ENCODE data around the gene TNS1. TPM values are rescaled to one million over a fixed set of nuclear protein-coding genes. Genes with fewer than 3 reads are reported as not detected.

Gene TNS1
- total RNA-seq, 2 experiments from 2014 or later = 11.0 to 13.5 TPM

- Mint-ChIP-seq H3K4me3 (no peak overlapping the region), H3K27me3 (peaks cover 14% of the 10 kb centered on the region), H3K9me3 (no peaks in the 10 kb centered on the region), H3K4me1 (no peaks in the 10 kb centered on the region), H3K27ac (no peak overlapping the region), H3K36me3 (ENCODE audit: low read depth) (no peaks in the 10 kb centered on the region)
- ChIA-PET POLR2A (no interaction called here), CTCF (interaction anchor here (1.2 kb wide), 1 partner anchor 67 kb away, joined by 3 read pairs; no protein-coding TSS in a partner anchor)
- no peak for DNase-seq
These were observed 26.5 kb downstream of the TNS1 start for GRCh38 chr2:217976301-217976700.

GRCh38 chr2:217975626-217976025 is 27.2 kb downstream of the TNS1 start:
- H3K4me3 Mint-ChIP-seq = no peak overlapping the region

GRCh38 chr2:217974389-217975005 is 28.3 kb downstream of the TNS1 start:
- DNase-seq = no peak
- Mint-ChIP-seq H3K4me1 (no peaks in the 10 kb centered on the region), H3K4me3 (no peak overlapping the region), H3K27ac (no peak overlapping the region), H3K9me3 (peaks cover 3% of the 10 kb centered on the region), H3K27me3 (peaks cover 27% of the 10 kb centered on the region), H3K36me3 (ENCODE audit: low read depth) (no peaks in the 10 kb centered on the region)
- ChIA-PET CTCF (no interaction called here), POLR2A (no interaction called here)

More at GRCh38 chr2:217975626-217976025, 27.2 kb downstream of the TNS1 start:
- ChIA-PET POLR2A (no interaction called here), CTCF (interaction anchor here (1.1 to 1.2 kb wide), 2 partner anchors 8 to 68 kb away, joined by 3 read pairs; no protein-coding TSS in a partner anchor)
- no peak for DNase-seq
- Mint-ChIP-seq H3K27ac (no peak overlapping the region), H3K36me3 (ENCODE audit: low read depth) (no peaks in the 10 kb centered on the region), H3K27me3 (peaks cover 17% of the 10 kb centered on the region), H3K9me3 (no peaks in the 10 kb centered on the region), H3K4me1 (no peaks in the 10 kb centered on the region)

GRCh38 chr2:217973008-217973787 is 29.6 kb downstream of the TNS1 start:
- Mint-ChIP-seq H3K9me3 (peaks cover 3% of the 10 kb centered on the region), H3K4me3 (no peak overlapping the region)
- DNase-seq = no peak

GRCh38 chr2:217972490-217972889 is 30.3 kb downstream of the TNS1 start:
- Mint-ChIP-seq H3K36me3 (ENCODE audit: low read depth) (no peaks in the 10 kb centered on the region), H3K9me3 (peaks cover 3% of the 10 kb centered on the region), H3K4me3 (no peak overlapping the region), H3K27me3 (peaks cover 41% of the 10 kb centered on the region), H3K4me1 (no peaks in the 10 kb centered on the region), H3K27ac (no peak overlapping the region)
- POLR2A ChIA-PET = no interaction called here
- DNase-seq = no peak
- CTCF ChIA-PET = no interaction called here

More at GRCh38 chr2:217973008-217973787, 29.6 kb downstream of the TNS1 start:
- Mint-ChIP-seq H3K4me1 (no peaks in the 10 kb centered on the region), H3K27ac (no peak overlapping the region), H3K36me3 (ENCODE audit: low read depth) (no peaks in the 10 kb centered on the region), H3K27me3 (peaks cover 34% of the 10 kb centered on the region)
- POLR2A ChIA-PET = no interaction called here
- CTCF ChIA-PET = no interaction called here

- ChIA-PET CTCF (interaction anchor here (1.1 kb wide), 1 partner anchor 21 kb away, joined by 3 read pairs; no protein-coding TSS in a partner anchor), POLR2A (no interaction called here)
- Mint-ChIP-seq H3K4me3 (no peak overlapping the region), H3K36me3 (ENCODE audit: low read depth) (no peaks in the 10 kb centered on the region), H3K4me1 (no peaks in the 10 kb centered on the region), H3K27ac (no peak overlapping the region), H3K27me3 (peaks cover 41% of the 10 kb centered on the region), H3K9me3 (peaks cover 3% of the 10 kb centered on the region)
- DNase-seq = no peak
These were observed 30.8 kb downstream of the TNS1 start for GRCh38 chr2:217972037-217972436.

GRCh38 chr2:217971166-217971565 is 31.6 kb downstream of the TNS1 start:
- H3K4me1 Mint-ChIP-seq = no peaks in the 10 kb centered on the region
- H3K4me3 Mint-ChIP-seq = no peak overlapping the region
- peaks cover 41% of the 10 kb centered on the region for H3K27me3 Mint-ChIP-seq
- POLR2A ChIA-PET = no interaction called here
- no peak for DNase-seq
- no peak overlapping the region for H3K27ac Mint-ChIP-seq
- no peaks in the 10 kb centered on the region for H3K36me3 Mint-ChIP-seq (ENCODE audit: low read depth)
- CTCF ChIA-PET = interaction anchor here (1.1 kb wide), 1 partner anchor 20 kb away, joined by 3 read pairs; no protein-coding TSS in a partner anchor
- peaks cover 3% of the 10 kb centered on the region for H3K9me3 Mint-ChIP-seq

GRCh38 chr2:217970206-217970605 is 32.6 kb downstream of the TNS1 start:
- ChIA-PET POLR2A (no interaction called here), CTCF (interaction anchor here (0.6 kb wide), 1 partner anchor 742 kb away, joined by 3 read pairs; no protein-coding TSS in a partner anchor)
- no peak for DNase-seq
- Mint-ChIP-seq H3K4me1 (no peaks in the 10 kb centered on the region), H3K27me3 (peaks cover 41% of the 10 kb centered on the region), H3K27ac (no peak overlapping the region), H3K4me3 (no peak overlapping the region), H3K9me3 (peaks cover 3% of the 10 kb centered on the region), H3K36me3 (ENCODE audit: low read depth) (no peaks in the 10 kb centered on the region)

- no peak for DNase-seq
- Mint-ChIP-seq H3K9me3 (peaks cover 3% of the 10 kb centered on the region), H3K36me3 (ENCODE audit: low read depth) (no peaks in the 10 kb centered on the region), H3K27ac (no peak overlapping the region), H3K4me1 (no peaks in the 10 kb centered on the region), H3K4me3 (no peak overlapping the region), H3K27me3 (peaks cover 41% of the 10 kb centered on the region)
- POLR2A ChIA-PET = no interaction called here
- CTCF ChIA-PET = no interaction called here
These were observed 33.2 kb downstream of the TNS1 start for GRCh38 chr2:217969588-217969987.

GRCh38 chr2:217968023-217968422 is 34.8 kb downstream of the TNS1 start:
- Mint-ChIP-seq H3K4me1 (no peaks in the 10 kb centered on the region), H3K36me3 (ENCODE audit: low read depth) (no peaks in the 10 kb centered on the region), H3K27me3 (peaks cover 39% of the 10 kb centered on the region), H3K9me3 (peaks cover 3% of the 10 kb centered on the region), H3K27ac (no peak overlapping the region), H3K4me3 (no peak overlapping the region)
- DNase-seq = no peak
- ChIA-PET CTCF (no interaction called here), POLR2A (no interaction called here)

- Mint-ChIP-seq H3K9me3 (peaks cover 3% of the 10 kb centered on the region), H3K27ac (no peak overlapping the region), H3K36me3 (ENCODE audit: low read depth) (no peaks in the 10 kb centered on the region), H3K4me3 (no peak overlapping the region), H3K27me3 (peaks cover 29% of the 10 kb centered on the region), H3K4me1 (no peaks in the 10 kb centered on the region)
- POLR2A ChIA-PET = no interaction called here
- no peak for DNase-seq
- CTCF ChIA-PET = interaction anchor here (1.1 kb wide), 1 partner anchor 21 kb away, joined by 3 read pairs; no protein-coding TSS in a partner anchor
These were observed 36.2 kb downstream of the TNS1 start for GRCh38 chr2:217966423-217967070.

- Mint-ChIP-seq H3K36me3 (ENCODE audit: low read depth) (no peaks in the 10 kb centered on the region), H3K9me3 (no peaks in the 10 kb centered on the region), H3K4me1 (no peaks in the 10 kb centered on the region), H3K27ac (no peak overlapping the region), H3K4me3 (no peak overlapping the region), H3K27me3 (peaks cover 14% of the 10 kb centered on the region)
- CTCF ChIA-PET = interaction anchor here (0.6 to 0.7 kb wide), 2 partner anchors 166 to 865 kb away, joined by 3 read pairs; no protein-coding TSS in a partner anchor
- POLR2A ChIA-PET = no interaction called here
- DNase-seq = no peak
These were observed 38.3 kb downstream of the TNS1 start for GRCh38 chr2:217964275-217965161.
